PC-3 (cell line): ENCODE data around the gene SDSL. TPM values are rescaled to one million over a fixed set of nuclear protein-coding genes. Genes with fewer than 3 reads are reported as not detected.

Experiments used
- ATAC-seq: fragments of 200-7000 bp; cut with Tn5 transposase; 2 replicates; pipeline ENCODE4 v1.9.1; 2020; ENCODE audit warnings: mild to moderate bottlenecking, moderate library complexity
- BruUV-seq: library from RNA; stranded (reverse); fragments of 400-500 nt; replicated peaks from 2 replicates; lab custom pipeline; 2021; lab: Mats Ljungman, UMichigan
- CTCF ChIA-PET: fragments of 300-600 bp; sonication (Branson Sonifier 250); formaldehyde crosslinking; loops from one replicate; lab custom pipeline; 2022; ENCODE audit warnings: antibody characterized with exemption; lab: Charles Lee
- POLR2A ChIA-PET: fragments of 300-600 bp; sonication (Branson Sonifier 250); formaldehyde crosslinking; loops from one replicate; lab custom pipeline; 2022; ENCODE audit warnings: antibody characterized with exemption; ENCODE audit not compliant: unreplicated experiment; lab: Charles Lee
- DNase-seq: peaks from one replicate; pipeline ENCODE4 v3.0.0-alpha.2; 2015
- H2AFZ ChIP-seq: fragments of 300-600 bp; sonication (generic); 2 replicates; pipeline ENCODE4 v1.6.0; 2016; ENCODE audit warnings: antibody characterized with exemption, low read length
- H3F3A ChIP-seq: fragments of 300-600 bp; sonication (generic); one replicate; pipeline ENCODE4 v1.6.0; 2017; ENCODE audit warnings: antibody characterized with exemption, low read length, control low read depth, mild to moderate bottlenecking; ENCODE audit not compliant: unreplicated experiment
- H3K27ac ChIP-seq: fragments of 300-600 bp; sonication (generic); 2 replicates; pipeline ENCODE4 v1.5.1; 2016; ENCODE audit warnings: mild to moderate bottlenecking, low read length
- H3K27me3 ChIP-seq: fragments of 300-600 bp; sonication (generic); 2 replicates; pipeline ENCODE4 v1.6.1; 2016; ENCODE audit warnings: low read length, mixed read lengths
- H3K36me3 ChIP-seq: fragments of 300-600 bp; sonication (generic); 2 replicates; pipeline ENCODE4 v1.6.1; 2016; ENCODE audit warnings: low read depth, mixed run types, low read length, mixed read lengths
- H3K4me1 ChIP-seq: fragments of 300-600 bp; sonication (generic); 2 replicates; pipeline ENCODE4 v1.5.1; 2016; ENCODE audit warnings: low read length; ENCODE audit not compliant: insufficient read depth
- H3K4me2 ChIP-seq: fragments of 300-600 bp; sonication (generic); 2 replicates; pipeline ENCODE4 v1.6.0; 2016; ENCODE audit warnings: low read length
- H3K4me3 ChIP-seq: fragments of 300-600 bp; sonication (generic); 2 replicates; pipeline ENCODE4 v1.5.1; 2016; ENCODE audit warnings: mild to moderate bottlenecking, low read length, mixed read lengths
- H3K79me2 ChIP-seq: fragments of 300-600 bp; sonication (generic); 2 replicates; pipeline ENCODE4 v1.6.1; 2017; ENCODE audit warnings: low read length, mixed read lengths
- H3K9ac ChIP-seq: fragments of 300-600 bp; sonication (generic); 2 replicates; pipeline ENCODE4 v1.6.0; 2016; ENCODE audit warnings: mild to moderate bottlenecking, low read length
- H3K9me2 ChIP-seq: fragments of 300-600 bp; sonication (generic); replicated peaks from 2 replicates; pipeline ENCODE4 v1.6.1; 2016; ENCODE audit warnings: mixed run types, low read length, mixed read lengths
- H3K9me3 ChIP-seq: fragments of 300-600 bp; sonication (generic); 2 replicates; pipeline ENCODE4 v1.6.1; 2016; ENCODE audit warnings: low read length, mixed read lengths
- H4K20me1 ChIP-seq: fragments of 300-600 bp; sonication (generic); 2 replicates; pipeline ENCODE4 v1.6.1; 2016; ENCODE audit warnings: low read length, mixed read lengths
- CTCF ChIP-seq: fragments of 300-600 bp; sonication (generic); conservative IDR thresholded peaks from 2 replicates; pipeline ENCODE4 v1.5.1; 2017; ENCODE audit warnings: antibody characterized with exemption, low read depth, mild to moderate bottlenecking, low read length
- EZH2 ChIP-seq: fragments of 300-600 bp; sonication (generic); IDR thresholded peaks from one replicate; pipeline ENCODE4 v1.6.1; 2017; ENCODE audit warnings: antibody characterized with exemption, mild to moderate bottlenecking, low read length; ENCODE audit not compliant: unreplicated experiment
- EZH2phosphoT487 ChIP-seq: fragments of 300-600 bp; sonication (generic); IDR thresholded peaks from 2 replicates; pipeline ENCODE4 v1.6.1; 2018; ENCODE audit warnings: mild to moderate bottlenecking, antibody characterized with exemption, low read length, borderline replicate concordance
- intact Hi-C: fragments of 100-400 bp; cut with micrococcal nuclease; formaldehyde crosslinking; loops from 2 replicates; pipeline ENCODE4 v1.9.0; 2023
- total RNA-seq: library from RNA; depleted of rRNA; stranded (reverse); fragments of >200 nt; gene quantifications from 2 replicates; pipeline ENCODE4 v1.2.3, GENCODE V29; 2014

The SDSL gene
- total RNA-seq, 1 experiment from 2014 or later, result 14.0 TPM

GRCh38 chr12:113477171-113477841 is 55.1 kb downstream of the SDSL start:
- no peak for DNase-seq
- CTCF ChIA-PET, result no interaction called here
- Histone ChIP-seq H3K4me3 (no peak overlapping the region), H3K27me3 (peaks cover 91% of the 10 kb centered on the region), H3K79me2 (no peaks in the 10 kb centered on the region), H3K4me1 (no peaks in the 10 kb centered on the region), H3K36me3 (no peaks in the 10 kb centered on the region), H3K9ac (no peak overlapping the region), H2AFZ (no peak overlapping the region), H3K4me2 (no peak overlapping the region), H3K27ac (no peak overlapping the region), H4K20me1 (no peaks in the 10 kb centered on the region), H3K9me2 (no peaks in the 10 kb centered on the region), H3K9me3 (no peaks in the 10 kb centered on the region), H3F3A (no peaks in the 10 kb centered on the region)
- intact Hi-C loops, result no loop called here
- no TSS peak for BruUV-seq
- POLR2A ChIA-PET, result no interaction called here
- ATAC-seq, result no peak
- TF ChIP-seq EZH2 (no peak), EZH2phosphoT487 (no peak), CTCF (no peak)

- Histone ChIP-seq H3K36me3 (no peaks in the 10 kb centered on the region), H3K27ac (no peak overlapping the region), H3K4me1 (no peaks in the 10 kb centered on the region), H3K4me2 (no peak overlapping the region), H3K9me2 (no peaks in the 10 kb centered on the region), H3K27me3 (peaks cover 91% of the 10 kb centered on the region), H3K4me3 (no peak overlapping the region), H3F3A (no peaks in the 10 kb centered on the region), H4K20me1 (no peaks in the 10 kb centered on the region), H2AFZ (no peak overlapping the region), H3K79me2 (no peaks in the 10 kb centered on the region), H3K9me3 (no peaks in the 10 kb centered on the region), H3K9ac (no peak overlapping the region)
- no TSS peak for BruUV-seq
- intact Hi-C loops, result no loop called here
- POLR2A ChIA-PET, result no interaction called here
- ATAC-seq (no peak), DNase-seq (no peak)
- CTCF ChIA-PET, result no interaction called here
- no peak for TF ChIP-seq EZH2
- TF ChIP-seq EZH2phosphoT487, result no peak
- no peak for TF ChIP-seq CTCF
Measured at GRCh38 chr12:113477842-113478215, 55.6 kb downstream of the SDSL start.

GRCh38 chr12:113478351-113479011 is 56.3 kb downstream of the SDSL start:
- Histone ChIP-seq H3K9ac (no peak overlapping the region), H3K9me3 (no peaks in the 10 kb centered on the region), H3K36me3 (no peaks in the 10 kb centered on the region), H3F3A (no peaks in the 10 kb centered on the region), H4K20me1 (no peaks in the 10 kb centered on the region), H3K4me3 (no peak overlapping the region), H3K4me1 (no peaks in the 10 kb centered on the region), H3K9me2 (no peaks in the 10 kb centered on the region), H3K27ac (no peak overlapping the region), H3K4me2 (no peak overlapping the region), H3K79me2 (no peaks in the 10 kb centered on the region), H3K27me3 (peaks cover 91% of the 10 kb centered on the region), H2AFZ (no peak overlapping the region)
- no peak for TF ChIP-seq EZH2phosphoT487
- TF ChIP-seq EZH2, result no peak
- no peak for TF ChIP-seq CTCF
- ChIA-PET CTCF (no interaction called here), POLR2A (no interaction called here)
- intact Hi-C loops, result no loop called here
- BruUV-seq, result no TSS peak
- DNase-seq (no peak), ATAC-seq (no peak)
